Trophoblast cell (in vitro differentiated cells and primary cell): Measurements from ENCODE around the gene UBE2L3.
"Not testable (repeated sequence)": the region's sequence is repeated elsewhere in the genome, so short reads cannot be mapped to it uniquely, and the experiment has no call there.

ENCODE experiments used
- DNase-seq, 2 donors: peaks; one replicate each; pipeline ENCODE4 v3.0.0-alpha.2; 2016
- H2AFZ ChIP-seq: 2 replicates; pipeline ENCODE4 v1.6.1; 2013; ENCODE audit warnings: low read length, moderate library complexity, mild to moderate bottlenecking; ENCODE audit not compliant: insufficient read depth, poor library complexity
- H2AK5ac ChIP-seq: 2 replicates; pipeline ENCODE4 v1.6.1; 2013; ENCODE audit warnings: mild to moderate bottlenecking, low read length
- H2BK120ac ChIP-seq: 2 replicates; pipeline ENCODE4 v1.6.1; 2013; ENCODE audit warnings: low read length, mild to moderate bottlenecking, moderate library complexity; ENCODE audit not compliant: insufficient read depth, poor library complexity
- H2BK12ac ChIP-seq: 2 replicates; pipeline ENCODE4 v1.6.1; 2013; ENCODE audit warnings: mild to moderate bottlenecking, low read length, moderate library complexity
- H2BK5ac ChIP-seq: 2 replicates; pipeline ENCODE4 v1.6.1; 2013; ENCODE audit warnings: low read length, low read depth, moderate library complexity, mild to moderate bottlenecking; ENCODE audit not compliant: poor library complexity
- H3K14ac ChIP-seq: 2 replicates; pipeline ENCODE4 v1.6.1; 2013; ENCODE audit warnings: mild to moderate bottlenecking, low read length
- H3K18ac ChIP-seq: 2 replicates; pipeline ENCODE4 v1.6.1; 2013; ENCODE audit warnings: mild to moderate bottlenecking, low read length
- H3K23ac ChIP-seq: 2 replicates; pipeline ENCODE4 v1.6.1; 2013; ENCODE audit warnings: low read length
- H3K27ac ChIP-seq: 2 replicates; pipeline ENCODE4 v1.5.1; 2013; ENCODE audit warnings: low read depth, mild to moderate bottlenecking, inconsistent platforms, low read length, moderate library complexity
- H3K27me3 ChIP-seq: 2 replicates; pipeline ENCODE4 v1.6.1; 2013; ENCODE audit warnings: inconsistent platforms, mild to moderate bottlenecking, low read length, moderate library complexity; ENCODE audit not compliant: insufficient read depth
- H3K36me3 ChIP-seq, 2 experiments: 1 replicate in 1 of 2; 2 replicates in 1 of 2; pipeline ENCODE4 v1.6.1; 2013; ENCODE audit warnings: low read length in 2 of 2, mild to moderate bottlenecking in 2 of 2, moderate library complexity in 1 of 2; ENCODE audit not compliant: insufficient read depth in 2 of 2, control insufficient read depth in 1 of 2
- H3K4ac ChIP-seq: 2 replicates; pipeline ENCODE4 v1.6.1; 2013; ENCODE audit warnings: low read depth, mild to moderate bottlenecking, low read length, moderate library complexity
- H3K4me1 ChIP-seq, 2 experiments: 1 replicate in 1 of 2; 2 replicates in 1 of 2; pipeline ENCODE4 v1.6.1; 2013; ENCODE audit warnings: low read length in 2 of 2, mild to moderate bottlenecking in 2 of 2, moderate library complexity in 1 of 2; ENCODE audit not compliant: insufficient read depth in 2 of 2, control insufficient read depth in 1 of 2
- H3K4me2 ChIP-seq: 2 replicates; pipeline ENCODE4 v1.6.1; 2013; ENCODE audit warnings: inconsistent platforms, mild to moderate bottlenecking, low read length, moderate library complexity
- H3K4me3 ChIP-seq: 2 replicates; pipeline ENCODE4 v1.5.1; 2013; ENCODE audit warnings: mild to moderate bottlenecking, low read depth, low read length, inconsistent platforms
- H3K79me1 ChIP-seq: one replicate; pipeline ENCODE4 v1.6.1; 2013; ENCODE audit warnings: low read length
- H3K79me2 ChIP-seq: 2 replicates; pipeline ENCODE4 v1.6.1; 2013; ENCODE audit warnings: low read length, mild to moderate bottlenecking; ENCODE audit not compliant: control insufficient read depth, insufficient read depth, poor library complexity
- H3K9ac ChIP-seq: 2 replicates; pipeline ENCODE4 v1.6.1; 2013; ENCODE audit warnings: mild to moderate bottlenecking, low read length
- H3K9me3 ChIP-seq: 2 replicates; pipeline ENCODE4 v1.6.1; 2013; ENCODE audit warnings: low read depth, mild to moderate bottlenecking, control low read depth, inconsistent platforms, low read length; ENCODE audit not compliant: insufficient read depth
- H4K12ac ChIP-seq: 2 replicates; pipeline ENCODE4 v1.6.1; 2013; ENCODE audit warnings: low read depth, mild to moderate bottlenecking, low read length, moderate library complexity
- H4K8ac ChIP-seq: 2 replicates; pipeline ENCODE4 v1.6.1; 2013; ENCODE audit warnings: low read depth, mild to moderate bottlenecking, low read length, moderate library complexity
- H4K91ac ChIP-seq: one replicate; pipeline ENCODE4 v1.6.1; 2013; ENCODE audit warnings: low read depth, mild to moderate bottlenecking, low read length, moderate library complexity
- WGBS: extraction: QIAGEN DNeasy Blood & Tissue Kit; methylation state at CpG from one replicate; pipeline ENCODE4 v1.1.7; 2013; ENCODE audit warnings: missing lambda C conversion rate; ENCODE audit not compliant: insufficient read length, insufficient coverage; ENCODE audit errors: extremely low coverage; 5-methylcytosine and 5-hydroxymethylcytosine counted together

Gene UBE2L3

DNA sequence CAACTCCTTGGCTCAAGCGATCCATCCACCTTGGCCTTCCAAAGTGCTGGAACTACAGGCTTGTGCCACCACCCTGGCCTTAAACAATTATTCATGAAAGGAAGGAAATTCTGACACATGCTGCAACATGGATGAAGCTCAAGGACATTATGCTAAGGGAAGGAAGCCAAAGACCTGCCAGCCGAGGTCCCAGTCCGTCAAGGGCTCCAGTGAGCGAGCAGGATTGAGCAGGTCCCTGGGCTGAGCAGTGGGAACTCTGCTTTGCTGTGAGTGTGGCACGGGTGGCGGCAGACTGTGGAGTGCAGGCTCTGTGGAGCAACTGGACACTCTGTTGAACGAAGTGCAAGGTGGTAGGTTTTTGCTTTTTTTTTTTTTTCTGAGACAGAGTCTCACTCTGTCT, 27.7 kb upstream of the UBE2L3 start:
- not testable (repeated sequence) for DNase-seq, H3K18ac ChIP-seq, H3K4me1 ChIP-seq, H3K79me2 ChIP-seq, H3K9me3 ChIP-seq, H2BK12ac ChIP-seq, H3K9ac ChIP-seq, H3K23ac ChIP-seq, H3K4me2 ChIP-seq, H4K12ac ChIP-seq, H2AFZ ChIP-seq, H3K36me3 ChIP-seq, H3K27me3 ChIP-seq, H2BK5ac ChIP-seq, H3K4ac ChIP-seq, H4K8ac ChIP-seq, H3K14ac ChIP-seq, H4K91ac ChIP-seq, H3K27ac ChIP-seq, H2AK5ac ChIP-seq, H3K4me3 ChIP-seq, H3K79me1 ChIP-seq, H2BK120ac ChIP-seq
- no CpG with 5 or more reads among the region's 7 CpGs for WGBS

DNA sequence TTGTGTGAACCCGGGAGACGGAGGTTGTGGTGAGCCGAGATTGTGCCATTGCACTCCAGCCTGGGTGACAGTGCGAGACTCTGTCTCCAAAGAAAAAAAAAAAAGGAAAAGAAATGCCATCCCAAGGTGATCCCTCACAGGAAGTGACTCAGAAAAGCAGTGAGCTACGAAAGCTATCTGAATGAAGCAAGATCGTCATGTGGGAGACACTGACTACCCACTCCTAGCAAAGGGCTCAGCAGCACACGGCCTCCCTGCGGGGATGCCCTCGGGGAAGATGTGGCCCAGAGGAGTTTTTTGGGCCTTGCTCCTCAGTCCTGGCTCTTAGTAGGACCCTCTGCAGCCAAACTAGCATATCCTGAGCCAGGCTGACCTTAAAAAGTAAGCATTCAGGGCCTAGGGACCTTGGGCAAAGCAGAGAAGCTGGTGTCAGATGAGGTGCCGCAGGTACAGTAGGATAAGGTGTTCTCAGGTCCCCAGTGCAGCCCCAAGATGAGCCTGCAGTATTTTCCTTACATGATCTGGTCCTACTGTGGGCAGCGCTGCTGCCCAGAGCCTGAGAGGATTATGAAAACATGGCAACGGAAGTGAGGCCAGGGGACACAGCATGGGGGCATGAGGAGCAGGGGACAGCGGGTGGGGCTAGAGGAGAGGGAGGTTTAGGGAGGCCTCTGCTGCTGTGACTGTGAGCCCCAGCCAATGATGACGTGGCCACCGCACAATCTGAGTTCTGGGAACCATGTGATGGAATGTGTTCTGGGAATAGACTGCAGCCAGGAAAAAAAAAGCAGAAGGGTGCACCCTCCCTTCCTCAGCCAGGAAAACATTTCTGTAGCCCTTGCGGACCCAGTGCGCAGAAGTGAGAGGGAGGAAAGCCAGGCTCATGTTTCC, 22.8 kb upstream of the UBE2L3 start:
- not testable (repeated sequence) for H3K4me1 ChIP-seq, H3K4me2 ChIP-seq, H2BK5ac ChIP-seq, H2AFZ ChIP-seq, H2AK5ac ChIP-seq, H4K91ac ChIP-seq, DNase-seq, H3K9ac ChIP-seq, H3K23ac ChIP-seq, H3K4ac ChIP-seq, H4K8ac ChIP-seq, H2BK120ac ChIP-seq, H3K79me1 ChIP-seq, H2BK12ac ChIP-seq, H3K4me3 ChIP-seq, H3K9me3 ChIP-seq, H3K27ac ChIP-seq, H3K79me2 ChIP-seq, H3K36me3 ChIP-seq, H3K18ac ChIP-seq, H3K27me3 ChIP-seq, H3K14ac ChIP-seq, H4K12ac ChIP-seq
- no CpG with 5 or more reads among the region's 17 CpGs for WGBS

DNA sequence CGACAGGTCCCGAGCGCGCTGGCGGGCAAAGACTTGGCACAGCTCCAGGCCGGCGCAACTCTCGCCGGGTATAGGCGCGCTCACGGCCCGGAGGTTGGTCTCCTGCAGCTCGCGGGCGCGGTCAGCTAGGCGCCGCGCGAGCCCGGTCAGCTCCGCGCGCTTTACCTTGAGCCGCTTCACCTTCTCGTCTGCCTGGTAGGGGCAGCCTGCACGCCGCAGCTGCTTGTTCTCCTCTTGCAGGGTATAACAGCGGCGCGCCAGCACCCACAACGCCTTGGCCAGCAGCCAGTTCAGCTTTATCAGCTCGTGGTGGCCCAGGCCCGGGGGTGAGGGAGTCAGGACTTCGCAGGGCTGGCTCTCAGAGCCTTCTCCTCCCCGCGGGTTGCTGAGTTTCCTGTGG, 18.0 kb upstream of the UBE2L3 start:
- H3K18ac ChIP-seq, DNase-seq, H2AK5ac ChIP-seq, H3K4me2 ChIP-seq, H2AFZ ChIP-seq, H3K4me1 ChIP-seq, H3K14ac ChIP-seq, H3K27me3 ChIP-seq, H4K8ac ChIP-seq, H2BK12ac ChIP-seq, H4K12ac ChIP-seq, H3K4ac ChIP-seq, H3K36me3 ChIP-seq, H4K91ac ChIP-seq, H2BK120ac ChIP-seq, H3K79me1 ChIP-seq, H3K79me2 ChIP-seq, H3K4me3 ChIP-seq, H3K9ac ChIP-seq, H3K9me3 ChIP-seq, H3K27ac ChIP-seq, H3K23ac ChIP-seq, H2BK5ac ChIP-seq: not testable (repeated sequence)
- WGBS, result no CpG with 5 or more reads among the region's 38 CpGs

DNA sequence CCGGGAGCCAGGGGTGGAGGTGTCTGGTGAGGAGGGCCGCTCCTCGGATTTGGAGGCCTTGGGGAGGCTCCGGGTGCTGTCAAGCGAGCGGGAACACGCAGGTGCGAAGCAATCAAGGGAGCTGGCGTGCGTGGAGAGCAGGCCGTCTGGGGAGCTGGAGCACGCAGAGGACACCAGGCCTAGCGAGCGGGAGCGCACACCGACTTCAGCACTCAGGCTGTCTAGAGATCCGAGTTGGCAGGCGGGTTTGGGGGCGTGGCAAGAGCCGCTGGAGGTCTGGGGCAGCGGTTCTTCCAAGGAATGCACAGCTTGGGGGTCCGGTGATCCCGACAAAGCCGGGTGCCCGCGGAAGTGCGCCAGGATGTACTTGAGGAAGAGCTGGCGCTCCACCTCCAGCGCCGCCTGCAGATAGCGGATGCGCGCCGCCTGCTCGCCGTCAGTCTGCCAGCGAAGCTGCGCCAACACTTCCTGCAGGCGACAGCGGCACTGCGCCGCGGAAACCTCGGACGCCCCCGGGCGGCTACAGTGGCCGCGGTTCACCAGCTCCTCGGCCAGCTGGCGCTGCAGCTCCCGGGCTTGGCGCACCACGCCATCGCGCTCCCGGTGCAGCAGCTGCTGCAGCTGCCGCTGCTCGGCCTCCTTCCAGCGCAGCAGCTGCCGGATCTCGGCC, 17.4 kb upstream of the UBE2L3 start:
- H3K4ac ChIP-seq, H3K4me2 ChIP-seq, H4K91ac ChIP-seq, H3K9ac ChIP-seq, H3K9me3 ChIP-seq, H2BK120ac ChIP-seq, H3K27ac ChIP-seq, H3K14ac ChIP-seq, H2BK5ac ChIP-seq, DNase-seq, H3K79me2 ChIP-seq, H3K18ac ChIP-seq, H3K4me3 ChIP-seq, H2BK12ac ChIP-seq, H3K4me1 ChIP-seq, H3K79me1 ChIP-seq, H3K27me3 ChIP-seq, H2AFZ ChIP-seq, H4K12ac ChIP-seq, H3K23ac ChIP-seq, H2AK5ac ChIP-seq, H4K8ac ChIP-seq, H3K36me3 ChIP-seq: not testable (repeated sequence)
- no CpG with 5 or more reads among the region's 62 CpGs for WGBS
